ENCODE measurements around the gene CACNG8.

The CACNG8 gene

DNA sequence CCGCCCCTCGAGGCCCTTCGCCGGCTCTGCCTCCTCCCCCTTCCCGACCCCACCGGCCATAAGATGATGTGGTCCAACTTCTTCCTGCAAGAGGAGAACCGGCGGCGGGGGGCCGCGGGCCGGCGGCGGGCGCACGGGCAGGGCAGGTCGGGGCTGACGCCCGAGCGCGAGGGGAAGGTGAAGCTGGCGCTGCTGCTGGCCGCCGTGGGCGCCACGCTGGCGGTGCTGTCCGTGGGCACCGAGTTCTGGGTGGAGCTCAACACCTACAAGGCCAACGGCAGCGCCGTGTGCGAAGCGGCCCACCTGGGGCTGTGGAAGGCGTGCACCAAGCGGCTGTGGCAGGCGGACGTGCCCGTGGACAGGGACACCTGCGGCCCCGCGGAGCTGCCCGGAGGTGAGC lies 30.1 kb downstream of the CACNG8 start:
- TF ChIP-seq CTCF (IDR thresholded peaks at IDR 0.05; ENCODE audit: low read depth, low read length) = no peak
- no peak overlapping the region for H3K4me3 ChIP-seq (ENCODE audit: low read depth, low read length)

GRCh38 chr19:53993448-53993847 lies 30.7 kb downstream of the CACNG8 start:
- no peak for TF ChIP-seq CTCF (IDR thresholded peaks at IDR 0.05; ENCODE audit: low read depth, low read length)
- no peak overlapping the region for H3K4me3 ChIP-seq (ENCODE audit: low read depth, low read length)

DNA sequence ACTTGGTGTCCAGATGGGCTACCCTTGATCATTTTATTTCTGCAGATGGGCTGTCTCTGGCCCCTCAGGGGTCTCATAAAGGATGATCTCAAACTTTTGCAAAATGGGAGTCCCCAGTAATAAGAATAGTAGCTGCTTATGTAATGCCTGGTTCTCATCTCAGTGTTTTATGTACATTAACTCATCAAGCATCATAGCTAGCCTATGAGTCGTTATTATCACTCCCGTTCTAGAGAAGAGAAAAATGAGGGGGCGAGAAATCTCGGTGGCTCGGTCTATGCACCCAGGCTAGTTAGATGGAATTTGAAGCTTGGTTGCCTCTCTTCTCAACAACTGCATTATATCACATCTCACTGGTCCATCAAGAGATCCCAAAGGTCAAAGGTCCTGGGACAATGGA lies 32.1 kb downstream of the CACNG8 start:
- no peak for TF ChIP-seq CTCF (IDR thresholded peaks at IDR 0.05; ENCODE audit: low read depth, low read length)
- H3K4me3 ChIP-seq (ENCODE audit: low read depth, low read length) = no peak overlapping the region

- no peak for TF ChIP-seq CTCF (IDR thresholded peaks at IDR 0.05; ENCODE audit: low read depth, low read length)
- no peak overlapping the region for H3K4me3 ChIP-seq (ENCODE audit: low read depth, low read length)
Observed at GRCh38 chr19:53998223-53998622, 35.5 kb downstream of the CACNG8 start.

DNA sequence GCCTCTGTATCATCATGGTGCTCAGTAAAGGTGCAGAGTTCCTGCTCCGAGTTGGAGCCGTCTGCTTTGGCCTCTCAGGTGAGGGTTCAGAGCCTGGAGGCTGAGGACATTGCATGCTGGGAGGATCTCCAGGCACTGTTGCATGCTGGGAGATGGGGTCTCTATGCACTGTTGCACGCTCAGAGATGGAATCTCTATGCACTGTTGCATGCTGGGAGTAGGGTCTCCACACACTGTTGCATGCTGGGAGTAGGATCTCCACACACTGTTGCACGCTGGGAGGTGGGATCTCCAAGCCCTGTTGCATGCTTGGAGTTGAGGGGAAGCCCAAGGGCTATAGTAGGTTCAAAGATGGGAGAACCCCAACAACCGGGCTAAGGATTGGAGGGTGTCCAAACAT lies 37.0 kb downstream of the CACNG8 start:
- no peak overlapping the region for H3K4me3 ChIP-seq (ENCODE audit: low read depth, low read length)
- no peak for TF ChIP-seq CTCF (IDR thresholded peaks at IDR 0.05; ENCODE audit: low read depth, low read length)

DNA sequence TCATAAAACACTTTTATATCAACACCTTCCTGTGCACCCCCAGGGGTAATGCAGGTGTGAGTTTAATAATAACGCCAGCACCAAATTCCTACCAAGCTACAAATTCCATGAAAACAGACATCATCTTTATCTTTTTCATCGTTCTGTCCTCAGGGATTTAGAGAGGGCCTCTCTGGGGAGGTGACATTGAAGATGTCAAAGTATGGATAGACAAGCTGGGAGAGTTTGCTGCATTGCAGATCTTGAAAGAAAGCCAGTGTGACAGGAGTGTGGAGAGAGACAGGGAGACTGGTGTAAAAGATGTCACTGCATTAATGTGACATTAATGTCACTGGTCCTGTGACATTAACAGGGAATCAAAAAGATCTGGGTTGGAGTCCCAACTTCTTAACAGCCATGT lies 38.8 kb downstream of the CACNG8 start:
- H3K4me3 ChIP-seq (ENCODE audit: low read depth, low read length) = no peak overlapping the region
- TF ChIP-seq CTCF (IDR thresholded peaks at IDR 0.05; ENCODE audit: low read depth, low read length) = no peak

DNA sequence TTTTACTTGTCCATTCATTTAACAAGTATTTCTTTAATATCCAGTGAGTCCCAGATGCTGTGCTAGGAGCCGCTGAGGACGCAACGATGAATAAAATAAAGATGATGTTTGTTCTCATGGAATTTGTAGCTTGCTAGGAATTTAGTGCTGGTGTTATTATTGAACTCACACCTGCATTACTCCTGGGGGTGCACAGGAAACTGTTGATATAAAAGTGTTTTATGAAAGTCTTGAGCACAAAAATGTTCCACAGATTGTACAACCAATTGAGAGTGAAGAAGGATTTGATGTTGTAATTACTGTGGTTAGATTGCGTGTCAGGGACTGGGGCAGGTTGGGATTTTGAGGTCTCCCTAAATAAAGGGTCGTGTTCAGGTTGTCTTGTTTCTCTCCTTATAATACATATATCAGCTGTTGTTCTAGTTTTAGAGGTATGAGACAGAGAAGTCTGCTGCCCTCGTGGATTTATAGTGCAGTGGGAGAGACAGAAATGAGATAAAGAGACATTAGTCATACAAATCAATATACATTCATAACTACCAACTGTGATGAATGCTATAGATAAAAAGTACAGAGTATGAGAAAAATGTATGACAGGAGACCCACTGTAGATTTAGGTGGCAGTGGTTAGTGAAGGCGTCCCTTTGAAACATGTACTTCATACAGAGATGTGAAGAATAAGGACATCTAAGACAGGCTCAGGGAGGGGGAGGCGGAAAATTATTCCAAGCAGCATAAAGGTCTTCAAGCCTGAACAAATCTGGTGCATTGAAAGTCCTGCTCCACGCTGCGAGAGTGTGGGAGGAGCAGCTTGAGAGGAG lies 40.0 kb downstream of the CACNG8 start:
- TF ChIP-seq CTCF (IDR thresholded peaks at IDR 0.05; ENCODE audit: low read depth, low read length) = no peak
- H3K4me3 ChIP-seq (ENCODE audit: low read depth, low read length) = no peak overlapping the region

All from WI38 (cell line).